Measurements from ENCODE around the gene MRPL49.
A peak's percentile ranks its signal among the peaks of the same experiment; 100 is the strongest.

MRPL49 gene

GRCh38 chr11:65110354-65110861 is 11.7 kb upstream of the MRPL49 start:
- peaks cover 21% of the 10 kb centered on the region for H3K4me1 ChIP-seq (ENCODE audit: low read length)
- H2AFZ ChIP-seq (ENCODE audit: low read depth, low read length), result no peak overlapping the region
- H3K27me3 ChIP-seq (ENCODE audit: low read depth, low read length), result no peaks in the 10 kb centered on the region
- peak; percentile 92 for TF ChIP-seq CTCF (IDR thresholded peaks at IDR 0.05; ENCODE audit: low read depth, low read length)
- no peak for TF ChIP-seq EZH2phosphoT487 (IDR thresholded peaks at IDR 0.05; ENCODE audit: low read depth)
- peaks cover 19% of the 10 kb centered on the region for H3K36me3 ChIP-seq (replicated peaks; ENCODE audit: low read depth, low read length)
- no peak overlapping the region; the same call in 1 of the 2 replicates for H3K4me3 ChIP-seq (ENCODE audit: low read length)
- H3K9me3 ChIP-seq (ENCODE audit: insufficient read depth, low read length), result no peaks in the 10 kb centered on the region
- no peak overlapping the region for H3K9ac ChIP-seq (ENCODE audit: low read length)
- H3K79me2 ChIP-seq (ENCODE audit: low read length), result peaks cover 11% of the 10 kb centered on the region
- peak overlapping the region; percentile 41 for H3K4me2 ChIP-seq (ENCODE audit: low read length)
- peaks cover 5% of the 10 kb centered on the region for H4K20me1 ChIP-seq (ENCODE audit: insufficient read depth, low read length)
- peak overlapping the region; percentile 20; the same call in 1 of the 2 replicates for H3K27ac ChIP-seq (ENCODE audit: low read length)

- H3K27ac ChIP-seq (ENCODE audit: low read length), result no peak overlapping the region
- H4K20me1 ChIP-seq (ENCODE audit: insufficient read depth, low read length), result peaks cover 5% of the 10 kb centered on the region
- no peaks in the 10 kb centered on the region for H3K9me3 ChIP-seq (ENCODE audit: insufficient read depth, low read length)
- peaks cover 17% of the 10 kb centered on the region for H3K79me2 ChIP-seq (ENCODE audit: low read length)
- peaks cover 24% of the 10 kb centered on the region for H3K4me1 ChIP-seq (ENCODE audit: low read length)
- peaks cover 19% of the 10 kb centered on the region for H3K36me3 ChIP-seq (replicated peaks; ENCODE audit: low read depth, low read length)
- no peak overlapping the region for H3K9ac ChIP-seq (ENCODE audit: low read length)
- peak overlapping the region; percentile 41 for H3K4me3 ChIP-seq (ENCODE audit: low read length)
- H3K27me3 ChIP-seq (ENCODE audit: low read depth, low read length), result no peaks in the 10 kb centered on the region
- no peak overlapping the region for H2AFZ ChIP-seq (ENCODE audit: low read depth, low read length)
- TF ChIP-seq EZH2phosphoT487 (IDR thresholded peaks at IDR 0.05; ENCODE audit: low read depth) (no peak), CTCF (IDR thresholded peaks at IDR 0.05; ENCODE audit: low read depth, low read length) (no peak)
- peak overlapping the region; percentile 65 for H3K4me2 ChIP-seq (ENCODE audit: low read length)
Observed at GRCh38 chr11:65111159-65111743, 10.9 kb upstream of the MRPL49 start.

- H2AFZ ChIP-seq (ENCODE audit: low read depth, low read length), result peak within 1 kb of the TSS; percentile 66
- H3K9me3 ChIP-seq (ENCODE audit: insufficient read depth, low read length), result no peaks in the 10 kb centered on the region
- peak within 1 kb of the TSS; percentile 87 for H3K4me3 ChIP-seq (ENCODE audit: low read length)
- peaks cover 5% of the 10 kb centered on the region for H4K20me1 ChIP-seq (ENCODE audit: insufficient read depth, low read length)
- TF ChIP-seq CTCF (IDR thresholded peaks at IDR 0.05; ENCODE audit: low read depth, low read length), result no peak
- TF ChIP-seq EZH2phosphoT487 (IDR thresholded peaks at IDR 0.05; ENCODE audit: low read depth), result no peak
- no peaks in the 10 kb centered on the region for H3K27me3 ChIP-seq (ENCODE audit: low read depth, low read length)
- peak within 1 kb of the TSS; percentile 90 for H3K4me2 ChIP-seq (ENCODE audit: low read length)
- peak within 1 kb of the TSS; percentile 85 for H3K9ac ChIP-seq (ENCODE audit: low read length)
- peaks cover 24% of the 10 kb centered on the region for H3K79me2 ChIP-seq (ENCODE audit: low read length)
- peaks cover 23% of the 10 kb centered on the region for H3K36me3 ChIP-seq (replicated peaks; ENCODE audit: low read depth, low read length)
- peak within 1 kb of the TSS; percentile 62 for H3K27ac ChIP-seq (ENCODE audit: low read length)
- peaks cover 31% of the 10 kb centered on the region for H3K4me1 ChIP-seq (ENCODE audit: low read length)
Observed at GRCh38 chr11:65111744-65112545, 10.2 kb upstream of the MRPL49 start, which contains the start of gene TM7SF2. TSS of gene TM7SF2 (plus strand) at chr11:65111872. CDS start at chr11:65112016, 144 bp downstream.

All from OCI-LY3 (cell line).